ENCODE data around the gene ATAD3A.

ATAD3A gene

DNA sequence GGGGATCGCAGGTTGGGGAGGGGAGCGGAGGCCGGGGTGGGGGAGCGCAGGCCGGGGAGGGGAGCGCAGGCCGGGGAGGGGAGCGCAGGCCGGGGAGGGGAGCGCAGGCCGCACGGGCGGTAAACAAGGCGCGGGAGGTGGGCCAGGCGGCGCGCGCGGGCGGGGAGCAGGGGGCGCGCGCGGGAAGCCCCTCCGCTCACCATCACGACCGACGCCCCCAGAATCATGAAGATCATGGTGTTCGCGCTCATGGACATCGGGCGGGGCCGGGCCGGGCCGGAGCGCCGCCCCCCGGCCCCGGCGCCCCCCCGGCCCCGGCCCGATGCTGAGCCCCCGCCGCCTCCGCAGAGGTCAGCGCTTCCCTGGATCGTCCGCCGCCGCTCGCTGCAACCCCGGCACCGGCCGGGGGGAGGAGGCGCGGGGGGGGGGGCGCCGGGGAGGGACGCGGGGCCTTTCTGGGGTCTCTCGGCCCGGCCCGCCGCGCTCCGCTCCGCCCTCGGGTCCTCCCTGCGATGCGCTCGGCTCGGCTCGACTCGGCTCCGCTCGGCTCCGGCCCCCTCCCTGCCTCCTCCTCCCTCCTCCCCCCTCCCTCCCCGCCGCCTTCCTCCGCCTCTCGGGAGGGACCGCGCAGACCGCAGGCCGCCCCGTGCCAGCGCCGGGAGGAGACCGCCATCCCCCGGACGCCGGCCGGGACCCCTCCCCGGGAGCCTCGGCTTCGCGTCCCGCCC is 28.3 kb downstream of the ATAD3A start, which contains the start of gene TMEM240:
TMEM240 (minus strand) TSS at position 535 of the 728 bp plus-strand sequence; CDS start at position 257, 278 bp downstream.
- DNase-seq (ENCODE audit: low read depth) = peak; percentile 32

- DNase-seq (ENCODE audit: low read depth) = no peak
Measured at GRCh38 chr1:1540818-1541628, 29.1 kb downstream of the ATAD3A start.

GRCh38 chr1:1541956-1542765 is 30.2 kb downstream of the ATAD3A start:
- DNase-seq (ENCODE audit: low read depth) = no peak

DNA sequence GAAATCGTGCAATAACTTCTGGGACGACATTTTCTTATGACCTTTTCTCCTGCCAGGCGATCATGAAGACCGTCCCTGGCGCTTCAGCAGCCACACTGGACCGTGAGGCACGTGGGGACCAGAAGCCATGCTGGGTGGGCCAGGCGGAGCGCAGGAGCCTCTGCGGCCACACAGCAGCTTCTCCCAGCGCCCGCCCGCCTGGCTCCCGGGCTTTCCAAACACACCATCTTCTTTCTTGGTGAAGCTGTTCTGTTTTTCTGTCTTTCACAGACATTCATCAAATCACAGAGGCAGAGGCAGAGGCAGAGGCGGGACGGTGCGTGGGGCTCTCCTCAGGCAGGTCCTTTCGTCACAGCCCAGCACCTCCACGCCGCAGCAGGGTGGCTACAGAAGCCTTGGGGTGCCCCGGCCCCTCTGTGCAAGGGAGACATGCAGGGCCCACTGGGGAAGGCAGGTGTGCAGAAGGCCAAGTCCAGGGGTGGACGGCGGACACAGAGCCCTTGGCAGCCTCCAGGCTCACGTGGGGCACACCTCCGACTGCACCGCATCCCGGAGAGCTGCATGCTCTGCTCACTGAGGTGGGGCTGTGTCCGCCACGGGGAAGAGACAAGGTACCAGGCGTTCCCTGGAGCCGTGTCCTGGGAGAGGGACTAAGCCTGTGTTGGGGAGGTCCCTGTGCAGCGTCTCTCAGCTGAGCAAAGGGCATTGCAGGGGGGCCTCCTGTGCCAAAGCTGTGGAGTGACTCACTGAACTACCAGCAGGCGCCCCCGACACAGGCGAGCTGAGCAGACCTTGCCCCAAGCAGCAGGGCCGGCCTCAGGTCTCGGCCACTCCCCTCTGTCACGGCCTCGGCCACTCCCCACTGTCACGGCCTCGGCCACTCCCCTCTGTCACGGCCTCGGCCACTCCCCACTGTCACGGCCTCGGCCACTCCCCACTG is 31.1 kb downstream of the ATAD3A start:
- DNase-seq (ENCODE audit: low read depth) = no peak

DNA sequence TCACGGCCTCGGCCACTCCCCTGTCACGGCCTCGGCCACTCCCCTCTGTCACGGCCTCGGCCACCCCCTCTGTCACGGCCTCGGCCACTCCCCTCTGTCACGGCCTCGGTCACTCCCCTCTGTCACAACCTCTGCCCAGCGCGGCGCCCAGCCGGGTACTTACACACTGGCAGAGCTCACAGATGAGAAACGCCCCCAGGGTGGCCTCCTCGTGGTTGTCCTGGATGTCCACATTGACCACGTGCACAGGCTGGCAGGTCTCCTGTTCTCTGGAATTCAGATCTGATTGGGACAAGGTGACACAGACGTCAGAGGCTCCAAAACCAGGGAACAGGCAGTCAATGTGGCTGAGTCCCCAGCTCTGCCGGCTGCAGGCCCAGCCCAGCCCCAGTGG is 31.7 kb downstream of the ATAD3A start:
- DNase-seq (ENCODE audit: low read depth) = no peak

- DNase-seq (ENCODE audit: low read depth) = no peak
Measured at GRCh38 chr1:1544544-1544943, 32.6 kb downstream of the ATAD3A start.

DNA sequence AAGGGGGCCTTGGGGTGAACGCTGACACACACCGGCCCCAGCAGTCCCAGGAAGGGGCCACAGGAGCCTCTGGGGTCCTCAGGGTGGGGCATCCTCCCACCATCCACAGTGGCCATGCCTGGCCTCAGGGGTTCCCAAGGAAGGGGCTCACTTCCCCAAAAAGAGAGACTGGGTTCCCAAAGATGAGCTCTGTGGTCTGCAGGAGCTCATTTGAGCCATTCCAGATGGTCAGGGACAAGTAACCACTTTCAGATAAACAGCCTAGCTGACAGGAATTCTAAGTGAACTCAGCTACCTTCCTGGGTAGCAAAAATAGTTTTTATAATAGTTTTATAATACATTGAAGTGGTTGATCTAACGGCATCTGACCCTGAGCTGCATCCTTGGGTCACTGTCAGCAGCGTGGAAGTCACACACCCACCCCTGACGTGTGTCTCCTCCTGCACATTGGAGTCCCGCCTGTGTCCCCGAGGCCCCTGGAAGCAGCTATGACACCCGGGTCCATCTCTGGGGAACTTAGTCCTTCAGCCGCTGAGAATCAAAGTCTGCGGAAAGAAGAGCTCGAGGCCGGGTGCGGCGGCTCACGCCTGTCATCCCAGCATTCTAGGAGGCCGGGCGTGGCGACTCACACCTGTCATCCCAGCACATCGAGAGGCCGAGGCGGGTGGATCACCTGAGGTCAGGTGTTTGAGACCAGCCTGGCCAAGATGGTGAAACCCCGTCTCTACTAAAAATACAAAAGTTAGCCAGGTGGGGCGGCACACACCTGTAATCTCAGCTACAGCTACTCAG is 34.2 kb downstream of the ATAD3A start:
- no peak for DNase-seq (ENCODE audit: low read depth)

DNA sequence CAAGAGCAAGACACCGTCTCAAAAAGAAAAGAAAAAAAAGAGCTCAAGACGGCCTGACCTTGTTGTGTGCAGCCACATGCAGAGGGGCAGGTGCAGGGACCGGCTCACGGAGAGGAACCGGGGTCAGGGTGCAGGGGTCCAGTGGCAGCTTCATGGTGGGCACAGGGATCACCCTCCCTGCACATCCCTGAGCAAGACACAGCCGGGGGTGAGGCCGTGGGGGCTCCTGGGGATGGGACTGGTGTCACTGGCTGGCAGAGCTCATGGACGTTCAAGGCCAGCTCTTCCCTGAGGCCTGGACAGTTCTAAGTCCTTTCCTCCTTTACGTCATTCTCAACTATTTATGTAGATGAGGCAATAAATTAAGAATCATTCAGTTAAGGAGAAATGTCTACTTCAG is 35.0 kb downstream of the ATAD3A start:
- DNase-seq (ENCODE audit: low read depth) = no peak

GRCh38 chr1:1547476-1547875 is 35.5 kb downstream of the ATAD3A start:
- no peak for DNase-seq (ENCODE audit: low read depth)

GRCh38 chr1:1548591-1548990 is 36.6 kb downstream of the ATAD3A start:
- no peak for DNase-seq (ENCODE audit: low read depth)

GRCh38 chr1:1550087-1550486 is 38.1 kb downstream of the ATAD3A start:
- no peak for DNase-seq (ENCODE audit: low read depth)

DNA sequence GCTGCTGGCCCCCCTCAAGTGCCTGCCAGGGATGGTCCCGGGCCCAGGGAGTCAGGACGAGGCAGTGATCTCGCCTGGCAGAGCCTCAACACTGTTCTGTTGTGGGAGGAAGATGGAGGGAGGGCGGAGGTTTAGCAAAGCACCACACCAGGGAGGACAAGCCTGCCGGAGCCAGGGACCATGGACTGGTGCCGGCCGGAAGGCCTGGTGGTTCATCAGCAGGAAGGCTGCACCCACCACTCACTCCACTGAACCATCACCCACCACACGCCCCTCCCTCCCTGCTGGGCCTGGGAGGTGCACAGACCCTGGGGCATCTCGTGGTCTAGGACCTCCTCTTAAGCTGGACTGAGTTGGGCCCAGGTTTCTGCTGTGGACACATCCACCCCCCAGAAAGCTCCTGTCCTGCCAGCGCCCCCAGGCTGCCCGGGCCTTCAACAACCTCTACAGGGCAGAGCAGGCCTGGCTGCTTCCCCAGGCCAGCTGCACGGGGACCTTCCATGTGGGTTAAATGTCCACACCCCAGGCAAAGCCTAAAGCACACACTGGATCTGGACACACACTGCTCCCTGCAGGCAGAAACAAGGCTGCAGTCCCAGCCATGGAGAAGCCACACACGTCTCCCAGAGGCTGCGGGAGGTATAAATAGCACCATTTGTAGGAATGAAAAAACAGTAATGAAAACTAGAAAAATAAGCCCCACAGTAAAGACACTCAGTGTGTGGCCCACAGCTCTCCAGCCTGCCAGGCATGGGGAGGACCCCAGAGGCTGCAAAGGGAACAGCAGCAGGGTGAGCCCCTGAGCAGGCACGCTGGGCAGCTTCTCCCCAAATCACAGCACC is 38.9 kb downstream of the ATAD3A start:
- DNase-seq (ENCODE audit: low read depth) = no peak

DNA sequence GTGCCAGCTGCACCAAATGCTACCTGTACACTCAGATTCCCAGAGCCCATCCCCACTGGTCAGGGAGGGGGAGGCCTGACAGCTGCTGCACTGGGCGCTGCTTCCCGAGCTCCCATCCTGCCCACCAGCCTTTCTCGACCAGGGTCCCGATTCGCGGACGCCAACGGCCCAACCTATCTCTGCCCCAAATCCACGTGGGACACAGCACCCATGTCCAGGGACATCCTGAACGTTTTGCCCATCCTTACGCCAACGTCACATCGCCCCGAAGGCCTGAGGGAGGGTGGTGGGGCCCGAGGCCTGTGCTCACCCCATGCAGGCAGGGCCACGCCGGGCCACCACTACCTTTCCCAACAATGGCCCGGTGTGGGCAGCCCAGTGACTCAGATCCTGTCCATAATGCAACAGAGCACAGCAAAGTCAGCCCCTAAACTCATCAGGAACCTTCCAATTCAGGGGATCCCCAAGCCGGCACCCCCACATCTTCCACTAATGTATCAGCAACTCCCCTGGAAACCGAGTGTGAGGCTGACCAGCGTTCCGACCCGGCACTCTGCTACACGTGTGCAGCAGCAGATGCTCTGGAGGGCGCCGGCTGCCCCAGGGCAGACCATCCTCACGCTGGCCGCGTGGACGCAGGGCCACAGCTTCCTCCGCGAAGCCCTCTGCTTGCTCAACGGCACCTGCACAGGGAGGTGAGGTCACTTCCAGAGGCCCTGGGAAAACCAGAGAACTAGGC is 39.7 kb downstream of the ATAD3A start:
- no peak for DNase-seq (ENCODE audit: low read depth)

DNA sequence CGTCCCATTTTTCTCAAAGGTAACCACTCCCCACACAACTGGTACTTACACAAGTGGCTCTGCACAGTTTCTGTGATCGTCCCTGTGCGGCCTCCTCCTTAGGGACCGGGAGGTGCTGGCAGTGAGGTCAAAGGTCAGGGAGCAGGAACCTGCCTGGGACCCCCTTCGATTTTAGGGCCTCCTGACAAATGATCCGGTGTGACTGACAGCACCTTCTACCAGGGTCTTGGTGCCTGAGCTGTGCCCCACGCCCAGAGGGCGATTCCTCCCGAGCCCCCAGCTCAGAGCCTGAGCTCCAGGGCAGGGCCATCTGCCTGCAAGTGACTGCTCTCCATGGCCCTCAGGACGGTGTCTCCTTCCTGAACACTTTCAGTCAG is 40.3 kb downstream of the ATAD3A start:
- no peak for DNase-seq (ENCODE audit: low read depth)

GRCh38 chr1:1553821-1554494 is 42.0 kb downstream of the ATAD3A start:
- no peak for DNase-seq (ENCODE audit: low read depth)

- DNase-seq (ENCODE audit: low read depth) = no peak
Measured at GRCh38 chr1:1554550-1554925, 42.6 kb downstream of the ATAD3A start.

- no peak for DNase-seq (ENCODE audit: low read depth)
Measured at GRCh38 chr1:1554926-1555915, 43.3 kb downstream of the ATAD3A start.
